Measurements from ENCODE around the gene KCNJ3. TPM values are rescaled to one million over a fixed set of nuclear protein-coding genes. Genes with fewer than 3 reads are reported as not detected.

KCNJ3 gene
- total RNA-seq, 1 experiment from 2014 or later, result not detected

GRCh38 chr2:154836632-154837031, 138.1 kb downstream of the KCNJ3 start:
- TF ChIP-seq SIN3A (IDR thresholded peaks at IDR 0.05; ENCODE audit: low read depth), result no peak
- TF ChIP-seq CTCF (IDR thresholded peaks at IDR 0.05 in 2 of 3, conservative IDR thresholded peaks at IDR 0.05 in 1 of 3; ENCODE audit: borderline replicate concordance in 1 of 3, insufficient read depth in 1 of 3, low read depth in 2 of 3, low read length in 2 of 3), result no peak
- no peak for TF ChIP-seq RAD21 (IDR thresholded peaks at IDR 0.05; ENCODE audit: low read depth)
- TF ChIP-seq ATF3 (IDR thresholded peaks at IDR 0.05), result no peak
- H3K4me1 ChIP-seq (ENCODE audit: control insufficient read depth in 1 of 2, insufficient read depth in 2 of 2, low read length in 2 of 2), result no peaks in the 10 kb centered on the region
- no peak overlapping the region for H3K9ac ChIP-seq (ENCODE audit: low read length)
- no peaks in the 10 kb centered on the region for H3K79me2 ChIP-seq (ENCODE audit: insufficient read depth, low read length)
- no TSS peak for BruUV-seq (replicated peaks)
- no peaks in the 10 kb centered on the region for H3K36me3 ChIP-seq (ENCODE audit: control insufficient read depth in 1 of 2, insufficient read depth in 2 of 2, low read length in 2 of 2)
- ChIA-PET CTCF (no interaction called here), RAD21 (ENCODE audit: low non-redundant PET in 1 of 2, low total read pairs in 2 of 2, uncharacterized antibody in 2 of 2, unreplicated experiment in 2 of 2) (no interaction called here), POLR2A (interaction anchor here (0.7 kb wide), 1 partner anchor 11 kb away, joined by 4 read pairs; no protein-coding TSS in a partner anchor)
- no peaks in the 10 kb centered on the region for H4K20me1 ChIP-seq (ENCODE audit: insufficient read depth)
- no peak overlapping the region for H3K4me2 ChIP-seq (ENCODE audit: low read length)
- intact Hi-C loops (cut with micrococcal nuclease), result no loop called here
- H3K27ac ChIP-seq (ENCODE audit: low read depth, low read length), result no peak overlapping the region
- ATAC-seq (no peak), DNase-seq (ENCODE audit: low read depth, low spot score) (no peak)
- no peaks in the 10 kb centered on the region for H3K9me2 ChIP-seq (ENCODE audit: insufficient read depth)
- no peaks in the 10 kb centered on the region for H3K27me3 ChIP-seq (ENCODE audit: insufficient read depth, low read length)
- no peaks in the 10 kb centered on the region for H3K9me3 ChIP-seq (ENCODE audit: control insufficient read depth in 1 of 2, insufficient read depth in 1 of 2, low read depth in 1 of 2, low read length in 2 of 2)
- no peak overlapping the region for H2AFZ ChIP-seq (ENCODE audit: low read depth, low read length, poor library complexity, severe bottlenecking)
- H3K4me3 ChIP-seq (replicated peaks in 1 of 2; ENCODE audit: low read depth in 1 of 2, low read length in 2 of 2), result no peak overlapping the region

GRCh38 chr2:154837035-154837434, 138.5 kb downstream of the KCNJ3 start:
- DNase-seq (ENCODE audit: low read depth, low spot score) (no peak), ATAC-seq (no peak)
- Histone ChIP-seq H3K79me2 (ENCODE audit: insufficient read depth, low read length) (no peaks in the 10 kb centered on the region), H4K20me1 (ENCODE audit: insufficient read depth) (no peaks in the 10 kb centered on the region), H3K4me3 (replicated peaks in 1 of 2; ENCODE audit: low read depth in 1 of 2, low read length in 2 of 2) (no peak overlapping the region), H3K9me3 (ENCODE audit: control insufficient read depth in 1 of 2, insufficient read depth in 1 of 2, low read depth in 1 of 2, low read length in 2 of 2) (no peaks in the 10 kb centered on the region), H3K27me3 (ENCODE audit: insufficient read depth, low read length) (no peaks in the 10 kb centered on the region), H3K9ac (ENCODE audit: low read length) (no peak overlapping the region), H3K9me2 (ENCODE audit: insufficient read depth) (no peaks in the 10 kb centered on the region), H3K4me1 (ENCODE audit: control insufficient read depth in 1 of 2, insufficient read depth in 2 of 2, low read length in 2 of 2) (no peaks in the 10 kb centered on the region), H3K4me2 (ENCODE audit: low read length) (no peak overlapping the region), H2AFZ (ENCODE audit: low read depth, low read length, poor library complexity, severe bottlenecking) (no peak overlapping the region), H3K27ac (ENCODE audit: low read depth, low read length) (no peak overlapping the region), H3K36me3 (ENCODE audit: control insufficient read depth in 1 of 2, insufficient read depth in 2 of 2, low read length in 2 of 2) (no peaks in the 10 kb centered on the region)
- BruUV-seq (replicated peaks), result no TSS peak
- intact Hi-C loops (cut with micrococcal nuclease), result no loop called here
- CTCF ChIA-PET, result no interaction called here
- RAD21 ChIA-PET (ENCODE audit: low non-redundant PET in 1 of 2, low total read pairs in 2 of 2, uncharacterized antibody in 2 of 2, unreplicated experiment in 2 of 2), result no interaction called here
- TF ChIP-seq YY1 (IDR thresholded peaks at IDR 0.05; ENCODE audit: extremely low read depth, insufficient replicate concordance, low read depth, low read length) (no peak), SRF (IDR thresholded peaks at IDR 0.05; ENCODE audit: low read depth) (no peak), TCF7L2 (IDR thresholded peaks at IDR 0.05; ENCODE audit: borderline replicate concordance, extremely low read depth, insufficient read depth, insufficient read length) (no peak), CBX3 (IDR thresholded peaks at IDR 0.05; ENCODE audit: low read depth) (no peak)
- POLR2A ChIA-PET, result no interaction called here
